Suprapubic skin (tissue), 4 donors: ENCODE results near the gene LRRC43.

Source experiments
- CTCF ChIP-seq, 2 donors: fragments of 200-600 bp in 1 of 2; fragments of 450-650 bp in 1 of 2; sonication (generic) in 1 of 2; IDR thresholded peaks; one replicate each; pipeline ENCODE4 v1.5.1; 2016 to 2019; ENCODE audit warnings: antibody characterized with exemption in 2 of 2, mild to moderate bottlenecking in 1 of 2, moderate library complexity in 1 of 2
- EP300 ChIP-seq: sonication (generic); formaldehyde crosslinking; IDR thresholded peaks from one replicate; pipeline ENCODE4 v1.6.1; 2017; ENCODE audit warnings: antibody characterized with exemption
- POLR2A ChIP-seq, 2 donors: fragments of 450-650 bp; IDR thresholded peaks; one replicate each; pipeline ENCODE4 v1.6.1; 2017; ENCODE audit warnings: antibody characterized with exemption in 2 of 2, mild to moderate bottlenecking in 2 of 2, moderate library complexity in 2 of 2
- POLR2AphosphoS5 ChIP-seq, 3 donors: sonication (generic); formaldehyde crosslinking; IDR thresholded peaks; one replicate each; pipeline ENCODE4 v1.6.1; 2017; ENCODE audit warnings: antibody characterized with exemption in 3 of 3

- TF ChIP-seq POLR2A (IDR thresholded peaks at IDR 0.05) = no peak
- no peak for TF ChIP-seq CTCF (IDR thresholded peaks at IDR 0.05)
- no peak for TF ChIP-seq POLR2AphosphoS5 (IDR thresholded peaks at IDR 0.05)
- no peak for TF ChIP-seq EP300
Measured at GRCh38 chr12:122185079-122185478, 2.2 kb downstream of the LRRC43 start.
